Peyer's patch (tissue), 4 donors: ENCODE measurements around the gene GALNS. TPM values are rescaled to one million over a fixed set of nuclear protein-coding genes. Genes with fewer than 3 reads are reported as not detected.
"Not testable (repeated sequence)": the region's sequence is repeated elsewhere in the genome, so short reads cannot be mapped to it uniquely, and the experiment has no call there.

Source experiments
- DNase-seq, 3 donors: peaks; one replicate each; pipeline ENCODE4 v3.0.0-alpha.2; 2017 to 2019
- H3K27ac ChIP-seq, 4 donors: fragments of 200-600 bp; sonication (generic); one replicate each; pipeline ENCODE4 v1.5.1; 2016 to 2019
- H3K27me3 ChIP-seq, 2 donors: fragments of 200-600 bp; sonication (generic); one replicate each; pipeline ENCODE4 v1.5.1; 2019
- H3K36me3 ChIP-seq, 3 donors: fragments of 200-600 bp; sonication (generic); one replicate each; pipeline ENCODE4 v1.5.1; 2016 to 2019
- H3K4me1 ChIP-seq, 4 donors: fragments of 200-600 bp; sonication (generic); one replicate each; pipeline ENCODE4 v1.5.1; 2016 to 2019
- H3K4me3 ChIP-seq, 4 donors: fragments of 200-600 bp; sonication (generic); 1 replicate in 3 of 4; 2 replicates in 1 of 4; pipeline ENCODE4 v1.5.1; 2016 to 2019; ENCODE audit warnings: mild to moderate bottlenecking in 1 of 4
- H3K9me3 ChIP-seq, 4 donors: fragments of 200-600 bp; sonication (generic); one replicate each; pipeline ENCODE4 v1.5.1; 2016 to 2019; ENCODE audit warnings: mild to moderate bottlenecking in 1 of 4
- CTCF ChIP-seq, 6 experiments: fragments of 450-650 bp in 4 of 6; fragments of 200-600 bp in 2 of 6; sonication (generic) in 1 of 6; IDR thresholded peaks; one replicate each; pipeline ENCODE4 v1.5.1; 2017 to 2019; ENCODE audit warnings: antibody characterized with exemption in 6 of 6, mild to moderate bottlenecking in 3 of 6, moderate library complexity in 1 of 6
- POLR2A ChIP-seq, 2 donors: fragments of 450-650 bp; IDR thresholded peaks; one replicate each; pipeline ENCODE4 v1.5.1; 2017; ENCODE audit warnings: antibody characterized with exemption in 2 of 2, mild to moderate bottlenecking in 2 of 2, moderate library complexity in 2 of 2
- total RNA-seq, 4 donors: library from RNA; depleted of rRNA; stranded (reverse); fragments of >200 nt; gene quantifications; one replicate each; pipeline ENCODE4 v1.1.0, GENCODE V29; 2016

The GALNS gene
- total RNA-seq, 4 donors from 2014 or later: 46.4 to 180 (median 133) TPM

GRCh38 chr16:88896238-88897070 is 39.7 kb upstream of the GALNS start:
- H3K9me3 ChIP-seq: no peaks in the 10 kb centered on the region
- H3K27me3 ChIP-seq: no peaks in the 10 kb centered on the region
- DNase-seq: no peak
- peaks cover 0 to 5% (median 0%) of the 10 kb centered on the region in 3 donors for H3K36me3 ChIP-seq
- H3K4me1 ChIP-seq: no peaks in the 10 kb centered on the region
- no peak overlapping the region for H3K4me3 ChIP-seq
- TF ChIP-seq CTCF (IDR thresholded peaks at IDR 0.05): no peak
- TF ChIP-seq POLR2A (IDR thresholded peaks at IDR 0.05): no peak
- H3K27ac ChIP-seq: no peak overlapping the region

- H3K27ac ChIP-seq: no peak overlapping the region
- peaks cover 0 to 5% (median 0%) of the 10 kb centered on the region in 3 donors for H3K36me3 ChIP-seq
- no peak for DNase-seq
- TF ChIP-seq CTCF (IDR thresholded peaks at IDR 0.05) (no peak), POLR2A (IDR thresholded peaks at IDR 0.05) (no peak)
- no peak overlapping the region for H3K4me3 ChIP-seq
- no peaks in the 10 kb centered on the region for H3K27me3 ChIP-seq
- no peaks in the 10 kb centered on the region for H3K4me1 ChIP-seq
- no peaks in the 10 kb centered on the region for H3K9me3 ChIP-seq
Measured at GRCh38 chr16:88895335-88895734, 38.6 kb upstream of the GALNS start.

DNA sequence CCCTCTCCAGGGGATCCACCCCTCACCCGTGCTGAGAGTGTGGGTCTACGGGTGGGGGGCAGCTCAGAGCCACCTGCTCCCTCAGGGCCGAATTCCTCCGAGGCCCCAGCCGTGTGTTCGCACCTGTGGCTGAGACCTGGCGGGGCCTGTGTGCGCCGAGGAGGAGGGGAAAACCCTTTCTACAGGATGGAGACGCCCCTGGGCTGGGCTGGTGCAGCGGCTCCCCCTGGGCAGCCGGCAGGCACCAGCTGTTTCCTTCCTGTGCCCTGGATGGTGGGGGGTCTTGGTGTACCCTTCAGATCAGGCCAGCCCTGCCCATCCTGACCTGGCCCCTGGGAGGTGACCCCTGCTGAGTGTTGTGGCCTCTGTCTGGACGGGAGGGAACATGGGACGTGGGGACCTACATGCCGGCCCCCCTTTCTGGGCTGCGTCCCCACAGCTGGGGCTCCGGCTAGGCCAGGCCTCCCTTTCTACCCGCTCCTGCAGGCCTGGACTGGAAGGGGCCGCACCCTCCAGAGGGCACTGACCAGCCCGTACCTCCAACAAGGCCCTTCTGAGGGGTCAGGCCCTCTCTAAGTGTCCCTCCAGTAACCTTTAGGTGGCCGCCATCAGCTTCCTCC is 38.0 kb upstream of the GALNS start:
- TF ChIP-seq POLR2A (IDR thresholded peaks at IDR 0.05) (no peak), CTCF (IDR thresholded peaks at IDR 0.05) (no peak)
- H3K27ac ChIP-seq: no peak overlapping the region
- H3K27me3 ChIP-seq: no peaks in the 10 kb centered on the region
- peaks cover 0 to 5% (median 0%) of the 10 kb centered on the region in 3 donors for H3K36me3 ChIP-seq
- H3K4me1 ChIP-seq: no peaks in the 10 kb centered on the region
- no peak overlapping the region for H3K4me3 ChIP-seq
- H3K9me3 ChIP-seq: no peaks in the 10 kb centered on the region
- DNase-seq: no peak

- not testable (repeated sequence) for H3K4me3 ChIP-seq, DNase-seq, H3K36me3 ChIP-seq, H3K27me3 ChIP-seq, H3K27ac ChIP-seq, H3K4me1 ChIP-seq, H3K9me3 ChIP-seq
Measured at GRCh38 chr16:88894266-88894665, 37.5 kb upstream of the GALNS start.

DNA sequence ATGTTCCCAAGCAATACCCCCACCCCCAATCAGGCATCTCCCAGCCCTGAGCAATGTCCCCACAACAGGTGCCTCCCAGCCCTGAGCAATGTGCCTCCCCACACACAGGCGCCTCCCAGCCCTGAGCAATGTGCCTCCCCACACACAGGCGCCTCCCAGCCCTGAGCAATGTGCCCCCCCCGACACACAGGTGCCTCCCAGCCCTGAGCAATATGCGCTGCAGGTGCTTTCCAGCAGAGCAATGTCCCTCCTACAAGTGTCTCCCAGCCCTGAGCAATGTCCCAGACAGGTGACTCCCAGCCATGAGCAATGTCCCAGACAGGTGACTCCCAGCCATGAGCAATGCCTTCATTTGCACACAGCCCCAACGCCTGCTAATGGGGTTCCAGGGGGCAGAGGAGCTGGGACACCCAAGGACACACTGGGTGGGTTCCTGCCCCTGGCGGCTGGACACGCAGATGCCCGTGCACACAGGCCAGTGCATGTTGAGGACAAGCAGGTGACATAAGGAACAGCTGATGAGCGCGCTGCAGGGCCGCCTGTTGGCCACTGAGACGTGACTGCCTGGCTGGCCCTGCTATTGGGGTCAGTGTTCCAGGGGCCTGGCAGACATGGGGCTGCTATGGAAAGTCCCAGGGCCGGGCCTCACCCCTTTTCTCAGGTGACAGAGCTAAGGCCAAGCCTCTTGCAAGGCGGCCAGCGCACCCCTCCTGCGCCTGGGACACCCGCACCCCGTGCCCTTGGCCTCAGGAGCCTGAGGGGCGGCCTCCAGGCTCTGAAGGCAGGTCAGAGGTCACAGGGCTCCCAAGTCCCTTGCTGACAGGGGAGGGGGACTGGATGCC is 36.6 kb upstream of the GALNS start:
- DNase-seq: no peak
- peaks cover 0 to 5% (median 0%) of the 10 kb centered on the region in 3 donors for H3K36me3 ChIP-seq
- H3K27me3 ChIP-seq: no peaks in the 10 kb centered on the region

More for the DNA sequence above, 36.6 kb upstream of the GALNS start:
- Histone ChIP-seq H3K4me1 (no peaks in the 10 kb centered on the region), H3K27ac (no peak overlapping the region), H3K4me3 (no peak overlapping the region), H3K9me3 (no peaks in the 10 kb centered on the region)
- no peak for TF ChIP-seq POLR2A (IDR thresholded peaks at IDR 0.05)
- TF ChIP-seq CTCF (IDR thresholded peaks at IDR 0.05): no peak
